Measurements from ENCODE around the gene COL13A1.

- TF ChIP-seq POLR2A (IDR thresholded peaks at IDR 0.05) = no peak
- TF ChIP-seq CTCF (IDR thresholded peaks at IDR 0.05) = no peak
- TF ChIP-seq POLR2AphosphoS5 (IDR thresholded peaks at IDR 0.05) = no peak
- no peak for TF ChIP-seq EP300 (IDR thresholded peaks at IDR 0.05)
These were observed 140.0 kb downstream of the COL13A1 start for GRCh38 chr10:69941730-69942129.

All from upper lobe of left lung (tissue), 4 donors.